ENCODE results near the gene PDE4D.

PDE4D gene

DNA sequence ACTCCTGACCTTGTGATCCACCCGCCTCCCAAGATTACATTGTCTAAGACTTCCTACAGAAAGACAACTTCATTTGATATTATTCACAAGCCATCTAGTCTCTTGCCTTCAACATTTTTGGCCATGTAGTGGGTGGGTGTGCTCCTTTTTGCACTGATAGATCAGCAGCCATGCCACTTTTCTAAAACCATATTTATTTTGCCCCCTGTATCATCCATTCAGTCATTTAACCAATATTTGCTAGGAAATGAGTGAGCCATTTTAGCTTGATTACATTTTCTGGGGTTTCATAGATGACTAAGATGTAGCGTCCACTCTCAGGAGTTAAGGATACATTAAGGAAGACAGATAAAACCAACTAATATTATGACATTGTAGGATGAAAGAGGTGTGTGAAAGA is 755.0 kb downstream of the PDE4D start:
- in situ Hi-C loops (cut with MboI; ENCODE audit: low sequenced_read_pairs): no loop called here

DNA sequence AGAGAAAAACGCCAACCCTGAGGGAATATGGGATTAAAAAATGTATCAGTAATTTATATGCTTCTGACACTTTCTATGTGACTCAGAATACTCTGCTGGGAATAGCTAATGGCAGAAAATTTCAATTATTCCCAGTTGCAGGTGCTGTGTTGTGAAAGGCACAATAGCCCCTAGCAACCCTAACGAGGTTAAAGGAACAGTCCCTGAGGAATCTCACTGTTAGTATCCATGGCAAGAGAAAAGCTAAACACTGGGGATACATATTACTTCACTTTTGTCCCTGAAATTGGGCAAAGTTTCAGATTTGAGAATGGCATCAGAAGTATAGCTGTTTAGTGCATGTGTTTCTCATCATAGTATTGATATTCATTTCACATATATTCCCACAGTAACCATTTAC is 755.7 kb downstream of the PDE4D start:
- in situ Hi-C loops (cut with MboI; ENCODE audit: low sequenced_read_pairs): no loop called here

DNA sequence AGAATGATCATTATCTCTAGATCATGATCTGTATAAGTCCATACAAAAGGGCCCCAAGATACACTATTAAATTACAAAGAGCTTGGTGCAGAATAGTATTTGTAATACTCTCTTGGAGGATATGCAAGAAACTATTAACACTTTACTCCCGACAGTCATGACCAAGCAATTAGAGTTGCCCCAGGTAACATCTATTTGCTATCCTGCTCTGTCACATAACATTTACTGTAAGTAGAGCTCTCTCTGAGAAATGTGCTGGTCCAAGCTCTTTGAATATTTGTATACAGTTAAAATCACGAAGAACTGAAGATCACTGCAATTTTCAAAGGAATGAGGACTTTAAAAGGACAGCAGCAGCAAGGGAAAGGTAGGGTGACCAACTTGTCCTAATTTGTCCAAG is 757.0 kb downstream of the PDE4D start:
- in situ Hi-C loops (cut with MboI; ENCODE audit: low sequenced_read_pairs): no loop called here

DNA sequence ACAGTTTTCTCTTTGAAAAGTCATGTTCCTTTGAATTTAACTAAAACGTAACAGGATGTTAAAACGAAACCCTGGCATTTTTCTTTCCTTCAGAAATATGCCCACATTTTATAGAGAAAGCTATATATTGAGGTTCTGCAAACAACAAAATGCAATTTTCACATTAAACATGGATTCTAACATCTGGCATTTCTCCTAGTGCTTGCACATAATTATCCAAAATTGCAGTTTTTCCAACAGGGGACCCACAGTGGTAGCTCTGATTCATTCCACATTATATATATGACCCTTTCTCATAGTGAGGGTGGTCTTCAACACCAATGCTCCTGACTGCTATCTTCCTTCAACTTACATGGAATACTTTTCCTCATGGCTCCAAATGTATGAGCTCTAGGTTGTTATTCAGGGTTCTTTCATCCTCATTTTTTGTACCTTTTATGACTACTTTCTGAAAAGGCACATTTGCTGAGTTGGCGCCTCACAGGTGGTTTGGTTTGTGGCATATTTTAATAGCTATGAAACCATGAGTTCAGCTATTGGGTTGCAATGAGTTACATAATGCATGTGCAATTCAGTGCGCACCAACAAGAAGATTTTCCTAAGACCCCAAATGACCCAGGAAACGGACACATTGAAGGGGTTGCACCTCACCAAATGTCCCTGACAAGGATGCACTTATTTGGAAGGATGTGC is 758.9 kb downstream of the PDE4D start:
- in situ Hi-C loops (cut with MboI; ENCODE audit: low sequenced_read_pairs): no loop called here

DNA sequence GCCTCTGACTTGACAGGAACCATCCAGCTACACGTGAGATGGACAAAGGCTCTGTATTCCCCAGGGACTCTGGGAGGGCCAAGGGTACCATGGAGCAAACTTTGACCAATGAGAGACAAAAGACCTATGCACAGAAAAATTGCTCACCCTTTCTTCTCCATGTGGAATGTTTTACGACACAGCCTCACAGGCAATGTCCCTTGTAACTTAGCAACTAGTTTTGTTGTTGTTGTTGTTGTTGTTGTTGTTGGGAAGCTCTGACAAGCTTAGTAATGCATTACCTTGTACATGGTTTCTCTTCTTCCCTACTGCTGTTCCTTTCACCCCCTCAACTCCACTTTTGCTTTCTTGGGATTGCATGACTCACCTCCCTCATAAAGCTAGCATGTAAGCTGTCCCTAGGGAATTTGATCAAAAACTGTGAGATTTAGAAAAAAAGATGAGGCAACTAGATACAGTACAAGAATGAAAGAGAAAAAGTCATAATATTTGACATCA is 759.7 kb downstream of the PDE4D start:
- in situ Hi-C loops (cut with MboI; ENCODE audit: low sequenced_read_pairs): no loop called here

DNA sequence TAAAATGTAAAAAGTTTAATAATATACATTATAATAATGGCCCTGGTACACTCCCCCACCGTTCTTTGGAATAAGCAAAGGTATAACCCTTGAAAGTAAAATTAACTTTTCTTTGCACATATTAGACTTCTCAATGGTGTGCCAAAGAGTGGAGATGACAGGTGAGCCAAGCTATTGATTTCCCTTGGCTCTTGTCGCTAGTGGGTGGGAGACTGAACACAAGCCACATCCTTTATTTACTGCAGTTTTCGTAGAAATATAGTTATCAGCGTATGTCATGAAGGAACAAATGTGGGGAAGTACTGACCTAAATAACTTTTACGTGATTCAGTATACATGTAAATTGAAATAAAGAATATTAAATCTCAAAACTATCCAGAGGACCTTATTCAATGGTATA is 761.4 kb downstream of the PDE4D start:
- in situ Hi-C loops (cut with MboI; ENCODE audit: low sequenced_read_pairs): no loop called here

DNA sequence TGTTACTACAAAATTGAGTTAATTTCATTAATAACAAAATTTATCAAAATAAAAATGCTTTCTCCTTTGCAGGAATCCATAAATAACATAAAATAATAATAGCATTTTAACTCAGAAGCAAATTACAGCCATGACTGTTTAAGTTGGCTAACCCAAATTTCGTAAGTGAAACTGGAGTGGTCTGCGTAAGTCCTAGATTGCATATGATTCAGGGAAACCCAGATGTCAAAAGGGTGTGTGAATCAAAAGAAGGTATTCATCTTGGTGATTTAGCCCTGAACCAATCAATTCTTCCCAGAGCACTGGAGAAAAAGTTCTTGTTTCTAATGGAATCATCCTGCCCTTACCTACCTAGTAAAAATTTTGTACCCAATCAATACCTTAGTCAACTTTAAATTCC is 763.1 kb downstream of the PDE4D start:
- in situ Hi-C loops (cut with MboI; ENCODE audit: low sequenced_read_pairs): no loop called here

DNA sequence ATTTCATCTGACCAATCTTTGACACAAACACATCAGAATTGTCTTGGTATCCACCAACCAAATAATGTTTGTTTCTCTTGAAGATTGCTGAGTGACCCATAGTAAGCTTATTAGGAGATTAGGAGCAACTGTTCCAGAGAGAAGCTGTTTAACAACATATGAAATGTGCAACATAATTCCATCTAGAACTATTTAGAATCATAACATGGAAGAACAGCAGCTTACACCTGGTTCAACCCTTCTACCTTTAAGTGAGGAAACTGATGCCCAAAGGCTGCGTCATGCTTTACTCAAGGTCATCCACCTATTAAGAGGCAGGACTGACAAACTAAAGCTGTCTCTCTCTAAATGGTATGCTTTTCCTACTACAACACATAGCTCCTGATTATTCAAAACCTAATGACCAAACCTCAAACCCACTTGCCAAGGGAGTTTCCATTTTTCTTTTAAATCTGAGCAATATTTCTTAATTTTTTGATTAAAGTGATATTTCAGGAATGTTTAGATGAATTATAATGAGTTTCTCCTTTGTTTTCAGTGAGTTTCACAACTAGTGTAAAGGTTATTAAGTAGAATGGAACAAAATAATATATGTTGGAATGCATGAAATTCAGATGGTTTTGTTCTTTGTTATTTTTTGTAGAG is 764.8 kb downstream of the PDE4D start:
- in situ Hi-C loops (cut with MboI; ENCODE audit: low sequenced_read_pairs): no loop called here

DNA sequence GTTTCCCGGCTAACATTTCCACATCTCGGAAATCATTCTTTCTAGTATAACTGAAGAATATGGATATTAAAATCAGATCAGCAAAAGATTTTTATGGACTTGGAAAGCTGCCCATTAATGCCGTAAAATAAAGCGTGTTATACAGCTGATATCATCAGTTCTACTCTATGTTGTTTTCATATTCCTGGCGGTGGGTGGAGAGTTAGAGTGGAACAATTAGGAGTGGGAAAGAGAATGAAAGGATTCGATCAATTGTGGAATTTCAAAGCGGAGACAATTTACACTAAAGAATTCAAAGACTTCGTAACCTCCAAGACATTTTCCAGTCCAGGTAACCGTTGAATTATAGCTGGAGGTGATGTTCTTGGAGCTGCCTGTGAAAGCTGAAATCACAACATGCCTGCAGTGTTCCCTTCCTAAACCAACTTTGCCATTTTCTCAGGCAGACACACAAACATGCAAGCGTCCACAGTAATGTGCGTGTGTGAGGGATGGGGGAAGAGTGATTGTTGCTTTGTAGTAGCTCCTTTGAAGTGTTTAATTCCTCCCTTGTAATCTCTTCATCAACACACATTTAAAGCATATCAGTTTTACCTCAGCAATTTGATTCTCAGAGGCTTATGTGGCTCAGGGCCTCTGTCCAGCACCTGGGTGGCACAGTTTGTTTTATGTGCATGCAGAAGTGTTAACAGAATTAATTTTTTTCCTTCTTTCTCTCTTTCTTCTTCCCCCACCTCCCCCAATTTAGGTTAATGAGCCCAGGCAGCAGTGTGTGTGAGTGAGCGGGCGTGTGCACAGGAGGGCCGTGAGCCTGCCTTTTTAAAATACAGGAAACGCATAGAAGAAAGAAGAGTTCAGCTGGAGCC is 766.6 kb downstream of the PDE4D start:
- in situ Hi-C loops (cut with MboI; ENCODE audit: low sequenced_read_pairs): no loop called here

DNA sequence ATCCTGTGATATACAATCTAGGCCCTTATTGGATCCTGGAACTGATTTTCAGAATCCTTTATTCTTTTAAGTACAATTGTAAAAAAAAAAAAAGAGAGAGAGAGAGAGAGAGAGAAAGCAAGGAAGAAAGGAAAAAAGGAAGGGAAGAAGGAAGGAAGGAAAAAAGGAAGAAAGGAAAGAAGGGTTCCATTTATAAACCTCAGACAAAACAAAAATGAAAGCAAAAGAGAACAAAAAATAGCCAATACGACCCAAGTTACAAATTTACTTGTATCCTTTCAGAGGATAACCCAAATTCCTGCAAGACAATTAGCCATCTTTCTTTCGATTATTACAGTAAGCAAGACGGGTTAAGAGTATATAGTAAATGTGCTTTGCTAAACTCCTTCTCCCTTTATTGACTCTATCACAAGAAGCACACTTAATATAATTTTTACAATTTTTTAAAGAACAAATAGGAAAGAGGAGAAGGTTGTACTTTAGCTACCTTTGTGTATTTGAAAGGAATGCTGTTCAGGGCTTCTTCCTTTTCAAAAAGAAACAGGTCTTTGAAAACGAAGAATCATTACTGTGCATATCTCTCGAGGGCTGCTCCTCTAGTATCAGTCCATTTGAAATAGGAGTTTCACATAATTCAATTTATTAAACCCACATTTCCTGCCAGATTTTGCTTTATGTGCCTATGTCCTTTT is 767.4 kb downstream of the PDE4D start:
- in situ Hi-C loops (cut with MboI; ENCODE audit: low sequenced_read_pairs): no loop called here

DNA sequence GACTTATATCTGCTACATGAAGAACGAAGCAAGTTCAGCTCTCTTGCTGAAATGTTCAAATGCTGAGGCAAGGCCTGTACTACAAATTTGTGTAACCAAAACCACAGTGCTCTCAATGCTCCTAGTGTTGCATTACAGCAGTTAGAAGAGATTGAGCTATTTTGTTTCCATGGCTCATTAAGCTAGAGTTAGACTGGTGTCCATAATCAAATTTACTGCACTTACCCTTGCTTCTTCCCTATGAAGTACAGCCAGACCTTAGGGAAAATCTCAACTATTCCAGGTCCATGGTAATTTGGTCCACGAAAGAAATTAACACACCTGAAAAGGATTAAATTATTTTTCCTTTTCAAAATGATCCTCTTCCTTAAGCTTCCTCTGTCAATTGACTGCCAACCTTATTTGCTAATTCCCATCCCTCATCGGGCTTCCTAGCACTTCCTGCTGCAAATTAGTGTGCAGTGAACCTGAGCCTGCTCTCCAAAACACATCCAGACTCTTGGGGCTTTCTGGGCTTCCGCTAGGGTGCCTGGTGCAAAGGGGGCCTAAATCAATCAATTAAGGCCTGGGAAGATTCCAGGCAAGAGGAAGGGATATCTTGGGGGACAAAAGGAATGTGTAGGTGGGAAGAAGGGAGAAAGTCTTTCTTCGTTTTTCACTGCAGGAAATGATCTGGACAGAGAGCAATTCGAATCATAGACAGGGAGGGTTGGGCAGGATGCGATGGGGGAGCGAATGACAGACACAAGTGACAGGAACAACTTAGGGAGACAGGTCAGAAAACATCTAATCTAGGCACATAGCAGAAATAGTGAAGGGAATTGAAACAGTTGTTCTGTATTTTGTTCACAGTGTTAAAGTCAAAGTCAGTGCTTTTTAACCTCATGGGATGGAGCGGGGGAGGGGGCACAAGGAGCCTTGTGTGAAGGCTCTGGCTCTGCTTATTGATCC is 768.2 kb downstream of the PDE4D start:
- in situ Hi-C loops (cut with MboI; ENCODE audit: low sequenced_read_pairs): no loop called here

DNA sequence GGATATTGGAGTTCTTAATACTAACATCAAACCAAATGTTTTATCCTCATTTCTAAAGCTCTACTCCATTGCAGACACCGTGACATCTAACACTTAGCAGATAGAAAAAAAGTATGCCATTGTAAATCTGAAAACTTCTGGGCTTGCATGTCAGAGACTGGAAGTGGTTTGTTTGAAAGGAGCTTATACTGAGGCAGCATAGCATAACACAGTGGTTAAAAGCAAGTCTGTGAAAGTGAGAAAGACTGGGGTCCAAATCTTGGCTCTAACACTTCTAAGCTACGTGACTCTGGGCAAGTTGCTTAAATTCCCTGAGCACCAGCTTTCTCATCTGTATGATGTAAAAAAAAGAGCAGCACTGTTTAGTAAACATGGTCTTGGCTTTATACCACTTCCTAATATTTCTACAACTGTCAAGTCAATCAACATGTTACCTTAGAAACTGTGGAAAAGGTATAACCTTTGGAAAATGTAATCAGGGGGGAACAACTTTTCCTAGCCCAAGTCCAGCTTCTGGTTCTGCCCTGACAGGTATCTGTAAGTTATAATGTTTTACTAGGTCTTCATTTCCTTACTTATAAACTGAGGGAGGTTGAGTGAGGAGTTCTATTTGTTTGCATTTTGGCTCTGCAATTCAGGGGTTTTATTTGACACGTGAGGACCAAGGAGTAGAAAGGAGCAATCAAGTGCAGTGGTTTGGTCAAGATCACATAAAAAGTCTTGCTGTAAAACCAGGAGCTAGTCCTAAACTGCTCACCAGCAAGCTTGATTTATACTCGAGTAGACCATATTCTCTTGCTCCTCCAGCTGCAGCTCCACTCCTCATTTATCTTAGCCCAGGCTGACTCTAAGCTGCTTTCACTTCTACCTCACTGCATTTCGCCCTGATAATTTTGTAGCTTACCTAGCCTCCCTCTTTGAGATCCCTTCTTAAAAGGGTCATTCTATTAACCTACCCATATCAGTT is 769.6 kb downstream of the PDE4D start:
- in situ Hi-C loops (cut with MboI; ENCODE audit: low sequenced_read_pairs): no loop called here

DNA sequence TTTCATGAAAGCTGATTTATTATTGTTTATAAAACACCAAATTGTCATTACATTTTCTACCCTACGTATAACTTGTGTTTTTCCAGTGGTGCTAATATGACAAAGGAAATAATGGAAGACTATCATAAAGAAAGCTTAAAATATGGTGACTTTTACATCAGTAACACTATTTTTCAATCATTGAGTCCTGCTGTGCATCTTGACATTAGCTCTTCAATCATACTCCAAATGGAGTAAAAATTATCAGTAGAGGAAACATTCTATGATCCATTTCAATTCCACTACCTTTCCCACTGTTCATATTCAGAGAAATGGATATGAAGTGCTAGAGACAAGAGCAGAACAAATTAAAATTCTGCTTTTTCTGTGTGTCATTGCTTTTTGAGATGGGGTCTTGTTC is 774.0 kb downstream of the PDE4D start:
- in situ Hi-C loops (cut with MboI; ENCODE audit: low sequenced_read_pairs): no loop called here

DNA sequence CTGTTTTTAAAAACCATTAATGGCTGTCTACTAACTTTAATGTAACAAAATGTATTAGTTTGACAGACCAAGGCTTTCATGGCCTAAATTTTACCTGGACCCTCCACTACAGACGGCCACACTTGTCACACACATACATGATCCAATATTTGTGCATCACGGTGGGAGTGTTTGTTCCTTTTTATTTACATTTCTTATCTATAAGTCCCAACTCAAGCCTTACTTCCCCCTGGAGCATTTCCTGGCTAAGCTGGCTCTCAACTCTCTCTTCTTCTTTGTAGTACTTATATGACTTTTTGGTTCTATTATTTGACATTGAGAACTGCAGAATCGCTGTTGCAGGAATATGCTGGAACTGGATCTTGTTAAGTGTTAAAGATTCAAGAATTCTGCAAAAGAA is 776.2 kb downstream of the PDE4D start:
- in situ Hi-C loops (cut with MboI; ENCODE audit: low sequenced_read_pairs): no loop called here

DNA sequence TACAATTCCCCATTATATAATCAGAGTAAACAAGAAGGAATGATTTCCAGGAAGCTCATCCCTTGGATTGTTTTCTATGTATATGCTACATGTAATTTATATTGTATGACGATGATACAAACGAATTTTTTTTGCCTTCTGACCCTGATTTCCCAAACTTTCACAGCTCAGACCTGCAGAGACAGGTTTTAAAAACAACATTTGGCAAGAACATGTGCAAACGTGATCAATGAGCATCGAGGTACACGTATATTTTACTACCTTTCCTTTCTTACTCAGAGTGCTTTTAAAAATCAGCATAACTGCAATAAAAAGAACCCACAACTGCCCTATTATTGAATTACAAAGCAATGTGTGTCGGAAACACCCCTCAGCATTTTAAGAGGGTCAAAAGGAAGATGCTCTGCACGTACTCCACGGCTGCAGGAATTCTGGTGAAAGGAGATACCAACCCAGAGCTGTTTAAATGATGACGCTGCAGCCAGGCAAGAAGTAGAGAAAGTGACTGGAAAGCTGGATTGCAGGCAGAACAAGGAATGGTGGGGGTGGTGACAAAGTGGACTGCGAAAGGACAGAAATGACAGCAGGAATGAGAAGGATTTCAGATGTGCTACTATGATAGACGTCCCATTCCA is 777.2 kb downstream of the PDE4D start:
- in situ Hi-C loops (cut with MboI; ENCODE audit: low sequenced_read_pairs): no loop called here

DNA sequence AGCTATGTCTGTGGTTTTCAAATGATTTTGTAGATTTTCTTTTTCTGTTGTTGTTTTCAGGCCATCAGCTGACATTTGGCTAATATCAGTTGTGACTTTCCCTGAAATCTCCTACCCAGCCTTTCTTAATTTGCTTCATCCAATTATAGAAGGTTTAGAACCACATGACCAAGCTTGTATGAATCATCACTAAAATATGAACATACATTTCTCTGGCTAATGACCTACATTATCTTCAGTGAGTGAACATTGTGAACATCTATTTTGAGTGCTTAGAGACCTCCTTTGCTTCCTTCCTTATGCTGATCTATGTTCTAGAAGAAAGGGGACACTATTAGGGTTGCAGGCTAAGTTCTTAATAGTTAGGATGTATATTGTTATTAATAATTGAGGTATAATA is 778.2 kb downstream of the PDE4D start:
- in situ Hi-C loops (cut with MboI; ENCODE audit: low sequenced_read_pairs): no loop called here

DNA sequence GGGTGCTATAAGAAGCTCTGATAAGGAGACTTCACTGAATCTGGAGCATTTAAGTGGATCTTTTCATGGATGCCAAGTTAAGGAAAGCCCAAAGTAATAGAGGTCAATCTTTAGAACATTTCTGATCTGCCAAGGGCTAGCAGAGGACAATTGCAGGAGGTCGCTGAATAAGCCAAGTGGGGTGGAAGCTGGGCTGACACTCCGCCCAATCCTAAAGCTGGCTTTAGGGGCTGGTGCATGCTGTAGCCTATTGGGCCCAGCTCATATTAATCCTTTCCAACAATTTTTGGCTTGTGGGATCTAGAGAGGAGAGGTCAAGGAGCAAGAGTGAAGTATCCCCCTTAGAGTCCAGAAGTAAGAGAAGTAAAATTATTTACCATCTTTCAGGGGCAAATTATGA is 784.1 kb downstream of the PDE4D start:
- in situ Hi-C loops (cut with MboI; ENCODE audit: low sequenced_read_pairs): no loop called here

DNA sequence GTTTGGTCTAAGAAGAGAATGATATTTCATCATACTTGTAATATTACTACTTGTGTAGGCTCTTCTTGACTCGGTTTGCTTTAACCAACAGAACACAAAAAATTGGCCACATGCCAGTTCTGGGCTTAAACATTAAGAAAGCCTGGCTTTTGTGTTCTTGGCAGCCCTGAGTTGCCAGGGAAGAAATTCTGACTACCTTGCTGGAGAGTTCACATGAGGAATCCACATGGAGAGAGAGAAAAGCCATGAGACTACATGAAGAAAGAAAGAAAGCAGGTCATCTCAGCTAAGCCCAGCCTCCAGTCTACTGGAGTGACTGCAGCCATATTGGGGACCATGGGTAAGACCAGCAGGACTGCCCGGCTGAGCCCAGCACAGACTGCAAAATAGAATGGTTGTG is 785.8 kb downstream of the PDE4D start:
- in situ Hi-C loops (cut with MboI; ENCODE audit: low sequenced_read_pairs): no loop called here

Measured in hTERT RPE-1 (cell line).